Measurements from ENCODE around the gene PLEKHM3.
"Not testable (repeated sequence)": the region's sequence is repeated elsewhere in the genome, so short reads cannot be mapped to it uniquely, and the experiment has no call there.

Gene PLEKHM3

GRCh38 chr2:207819021-207819797, 206.1 kb downstream of the PLEKHM3 start:
- no peak for DNase-seq

- no peak for DNase-seq
These were observed 208.8 kb downstream of the PLEKHM3 start for GRCh38 chr2:207816546-207816945.

- no peak for DNase-seq
These were observed 210.1 kb downstream of the PLEKHM3 start for GRCh38 chr2:207815254-207815653.

- DNase-seq: no peak
These were observed 211.4 kb downstream of the PLEKHM3 start for GRCh38 chr2:207813942-207814341.

- no peak for DNase-seq
These were observed 212.0 kb downstream of the PLEKHM3 start for GRCh38 chr2:207813221-207813916.

- no peak for DNase-seq
These were observed 212.6 kb downstream of the PLEKHM3 start for GRCh38 chr2:207812726-207813080.

GRCh38 chr2:207812058-207812725, 213.1 kb downstream of the PLEKHM3 start:
- DNase-seq: no peak

- DNase-seq: not testable (repeated sequence)
These were observed 213.7 kb downstream of the PLEKHM3 start for GRCh38 chr2:207811658-207812057.

- DNase-seq: no peak
These were observed 215.0 kb downstream of the PLEKHM3 start for GRCh38 chr2:207810200-207810788.

- DNase-seq: no peak
These were observed 217.2 kb downstream of the PLEKHM3 start for GRCh38 chr2:207808119-207808518.

- DNase-seq: no peak
These were observed 217.8 kb downstream of the PLEKHM3 start for GRCh38 chr2:207807516-207807915.

- no peak for DNase-seq
These were observed 219.6 kb downstream of the PLEKHM3 start for GRCh38 chr2:207805566-207806226.

- DNase-seq: no peak
These were observed 222.7 kb downstream of the PLEKHM3 start for GRCh38 chr2:207802650-207803049.

GRCh38 chr2:207801259-207801658, 224.1 kb downstream of the PLEKHM3 start:
- DNase-seq: no peak

- DNase-seq: no peak
These were observed 228.6 kb downstream of the PLEKHM3 start for GRCh38 chr2:207796585-207797350.

- peak; percentile 74 for DNase-seq
These were observed 233.0 kb downstream of the PLEKHM3 start for GRCh38 chr2:207792244-207792785.

GRCh38 chr2:207791579-207792243, 233.6 kb downstream of the PLEKHM3 start:
- no peak for DNase-seq

GRCh38 chr2:207790898-207791297, 234.4 kb downstream of the PLEKHM3 start:
- DNase-seq: no peak

- DNase-seq: no peak
These were observed 237.5 kb downstream of the PLEKHM3 start for GRCh38 chr2:207787800-207788199.

- DNase-seq: no peak
These were observed 238.3 kb downstream of the PLEKHM3 start for GRCh38 chr2:207787017-207787416.

- DNase-seq: no peak
These were observed 240.4 kb downstream of the PLEKHM3 start for GRCh38 chr2:207784898-207785297.

Measured in fibroblast of skin of right quadriceps (primary cell).